GM04504 (cell line): ENCODE results near the gene CACNB2.
"Not testable (repeated sequence)": the region's sequence is repeated elsewhere in the genome, so short reads cannot be mapped to it uniquely, and the experiment has no call there.

Experiments
- DNase-seq: peaks from one replicate; pipeline ENCODE4 v3.0.0-alpha.2; 2012; ENCODE audit warnings: low read depth

Gene CACNB2

GRCh38 chr10:18401416-18402195 lies 261.4 kb downstream of the CACNB2 start:
- no peak for DNase-seq

- no peak for DNase-seq
These were observed 262.6 kb downstream of the CACNB2 start for GRCh38 chr10:18402853-18403252.

GRCh38 chr10:18404530-18404929 lies 264.3 kb downstream of the CACNB2 start:
- no peak for DNase-seq

- no peak for DNase-seq
These were observed 265.9 kb downstream of the CACNB2 start for GRCh38 chr10:18406136-18406535.

GRCh38 chr10:18409599-18410397 lies 269.6 kb downstream of the CACNB2 start:
- DNase-seq: no peak

GRCh38 chr10:18414061-18414460 lies 273.8 kb downstream of the CACNB2 start:
- DNase-seq: no peak

- DNase-seq: no peak
These were observed 277.8 kb downstream of the CACNB2 start for GRCh38 chr10:18417950-18418527.

GRCh38 chr10:18418541-18419215 lies 278.5 kb downstream of the CACNB2 start:
- no peak for DNase-seq

GRCh38 chr10:18419945-18420344 lies 279.7 kb downstream of the CACNB2 start:
- no peak for DNase-seq

- DNase-seq: no peak
These were observed 281.6 kb downstream of the CACNB2 start for GRCh38 chr10:18421726-18422293.

- no peak for DNase-seq
These were observed 282.9 kb downstream of the CACNB2 start for GRCh38 chr10:18423058-18423637.

GRCh38 chr10:18424200-18424599 lies 284.0 kb downstream of the CACNB2 start:
- no peak for DNase-seq

- DNase-seq: no peak
These were observed 289.1 kb downstream of the CACNB2 start for GRCh38 chr10:18429335-18429734.

- DNase-seq: no peak
These were observed 296.7 kb downstream of the CACNB2 start for GRCh38 chr10:18436902-18437301.

GRCh38 chr10:18437486-18437885 lies 297.3 kb downstream of the CACNB2 start:
- DNase-seq: no peak

GRCh38 chr10:18438361-18439126 lies 298.3 kb downstream of the CACNB2 start:
- no peak for DNase-seq

GRCh38 chr10:18439601-18440000 lies 299.4 kb downstream of the CACNB2 start:
- no peak for DNase-seq

- not testable (repeated sequence) for DNase-seq
These were observed 305.4 kb downstream of the CACNB2 start for GRCh38 chr10:18445635-18446034.

GRCh38 chr10:18446205-18446604 lies 306.0 kb downstream of the CACNB2 start:
- DNase-seq: no peak

GRCh38 chr10:18449611-18450026 lies 309.4 kb downstream of the CACNB2 start:
- DNase-seq: no peak

GRCh38 chr10:18450298-18450697 lies 310.1 kb downstream of the CACNB2 start:
- DNase-seq: no peak
